HCT116 (cell line): ENCODE results near the gene GCK. TPM values are rescaled to one million over a fixed set of nuclear protein-coding genes. Genes with fewer than 3 reads are reported as not detected.

Experiments used
- ATAC-seq: fragments of 200-7000 bp; cut with Tn5 transposase; 2 replicates; pipeline ENCODE4 v1.9.1; 2020; ENCODE audit warnings: mild to moderate bottlenecking, moderate library complexity
- BruUV-seq: library from RNA; stranded (reverse); fragments of 400-500 nt; replicated peaks from 2 replicates; lab custom pipeline; 2021; lab: Mats Ljungman, UMichigan
- CTCF ChIA-PET: fragments of 300-600 bp; sonication (Branson Sonifier 250); formaldehyde crosslinking; loops from one replicate; lab custom pipeline; 2021; ENCODE audit warnings: antibody characterized with exemption; lab: Charles Lee
- POLR2A ChIA-PET: fragments of 300-600, 350-600 bp; sonication (Branson Sonifier 250); formaldehyde crosslinking; loops from one replicate; lab custom pipeline; 2021; ENCODE audit warnings: antibody characterized with exemption; lab: Charles Lee
- RAD21 ChIA-PET, 2 experiments: fragments of 300-600 bp; sonication (Branson Sonifier 250); formaldehyde crosslinking; loops; one replicate each; lab custom pipeline; 2023; ENCODE audit warnings: low total read pairs in 2 of 2; ENCODE audit not compliant: uncharacterized antibody in 2 of 2, unreplicated experiment in 2 of 2, low non-redundant PET in 1 of 2; lab: Charles Lee
- DNase-seq: peaks from one replicate; pipeline ENCODE4 v3.0.0-alpha.2; 2010; ENCODE audit warnings: low read depth, low spot score
- H2AFZ ChIP-seq: fragments of 200-600 bp; shearing (Covaris generic), sonication (generic); 2 replicates; pipeline ENCODE4 v1.6.1; 2017; ENCODE audit warnings: low read depth, mixed run types, mixed read lengths, antibody characterized with exemption, low read length; ENCODE audit not compliant: poor library complexity, severe bottlenecking
- H3K27ac ChIP-seq: 2 replicates; pipeline ENCODE4 v1.5.1; 2012; ENCODE audit warnings: low read depth, low read length
- H3K27me3 ChIP-seq: fragments of 200-600 bp; sonication (generic); 2 replicates; pipeline ENCODE4 v1.6.1; 2016; ENCODE audit warnings: mixed run types, low read length, mixed read lengths; ENCODE audit not compliant: insufficient read depth
- H3K36me3 ChIP-seq, 2 experiments: fragments of 200-500 bp in 1 of 2; fragments of 200-600 bp in 1 of 2; sonication (Bioruptor generic) in 1 of 2; sonication (generic) in 1 of 2; 2 replicates each; pipeline versions ENCODE4 v1.5.1 to v1.6.1; 2014 to 2016; ENCODE audit warnings: low read length in 2 of 2, inconsistent platforms in 1 of 2, mixed read lengths in 1 of 2, mixed run types in 1 of 2; ENCODE audit not compliant: insufficient read depth in 2 of 2, control insufficient read depth in 1 of 2
- H3K4me1 ChIP-seq, 2 experiments: fragments of 200-600 bp in 1 of 2; sonication (generic) in 1 of 2; 2 replicates each; pipeline versions ENCODE4 v1.5.1 to v1.6.1; 2012 to 2017; ENCODE audit warnings: low read length in 2 of 2, inconsistent platforms in 1 of 2, mild to moderate bottlenecking in 1 of 2, mixed read lengths in 1 of 2, mixed run types in 1 of 2, moderate library complexity in 1 of 2; ENCODE audit not compliant: insufficient read depth in 2 of 2, control insufficient read depth in 1 of 2
- H3K4me2 ChIP-seq: fragments of 200-600 bp; sonication (generic); 2 replicates; pipeline ENCODE4 v1.6.1; 2017; ENCODE audit warnings: mixed run types, low read length, mixed read lengths
- H3K4me3 ChIP-seq, 2 experiments: fragments of 200-600 bp in 1 of 2; sonication (generic) in 1 of 2; replicated peaks in 1 of 2; 2 replicates each; pipeline ENCODE4 v1.5.1; 2011 to 2016; ENCODE audit warnings: low read length in 2 of 2, control low read depth in 1 of 2, low read depth in 1 of 2, mild to moderate bottlenecking in 1 of 2, mixed read lengths in 1 of 2, mixed run types in 1 of 2
- H3K79me2 ChIP-seq: fragments of 200-600 bp; sonication (generic); 2 replicates; pipeline ENCODE4 v1.6.1; 2017; ENCODE audit warnings: mild to moderate bottlenecking, mixed run types, low read length, moderate library complexity, mixed read lengths; ENCODE audit not compliant: insufficient read depth
- H3K9ac ChIP-seq: fragments of 200-600 bp; sonication (generic); 2 replicates; pipeline ENCODE4 v1.6.1; 2016; ENCODE audit warnings: low read length, mixed read lengths
- H3K9me2 ChIP-seq: fragments of 200-600 bp; sonication (generic), shearing (Covaris generic); 2 replicates; pipeline ENCODE4 v1.6.1; 2017; ENCODE audit warnings: mixed run types, mild to moderate bottlenecking, moderate library complexity; ENCODE audit not compliant: insufficient read depth
- H3K9me3 ChIP-seq, 2 experiments: fragments of 200-500 bp in 1 of 2; fragments of 200-600 bp in 1 of 2; sonication (Bioruptor generic) in 1 of 2; sonication (generic) in 1 of 2; 2 replicates each; pipeline ENCODE4 v1.6.1; 2014 to 2017; ENCODE audit warnings: low read length in 2 of 2, mixed read lengths in 2 of 2, inconsistent platforms in 1 of 2, low read depth in 1 of 2, mild to moderate bottlenecking in 1 of 2, mixed run types in 1 of 2, moderate library complexity in 1 of 2; ENCODE audit not compliant: control insufficient read depth in 1 of 2, insufficient read depth in 1 of 2
- H4K20me1 ChIP-seq: fragments of 200-600 bp; sonication (generic), shearing (Covaris generic); 2 replicates; pipeline ENCODE4 v1.6.1; 2017; ENCODE audit warnings: mixed run types, mild to moderate bottlenecking, moderate library complexity; ENCODE audit not compliant: insufficient read depth
- CBX3 ChIP-seq: IDR thresholded peaks from 2 replicates; pipeline ENCODE4 v1.6.1; 2012; ENCODE audit warnings: low read depth
- CEBPB ChIP-seq: IDR thresholded peaks from 2 replicates; pipeline ENCODE4 v1.6.1; 2012; ENCODE audit warnings: low read depth
- ELF1 ChIP-seq: IDR thresholded peaks from 2 replicates; pipeline ENCODE4 v1.6.1; 2012; ENCODE audit warnings: low read depth, borderline replicate concordance
- EZH2 ChIP-seq: fragments of 200-600 bp; sonication (generic); IDR thresholded peaks from 2 replicates; pipeline ENCODE4 v1.6.1; 2017; ENCODE audit warnings: antibody characterized with exemption, mixed run types
- EZH2phosphoT487 ChIP-seq: fragments of 200-600 bp; IDR thresholded peaks from 2 replicates; pipeline ENCODE4 v1.6.1; 2018; ENCODE audit warnings: antibody characterized with exemption, borderline replicate concordance
- FOSL1 ChIP-seq: IDR thresholded peaks from 2 replicates; pipeline ENCODE4 v1.6.1; 2012; ENCODE audit warnings: low read depth
- POLR2AphosphoS5 ChIP-seq: IDR thresholded peaks from 2 replicates; pipeline ENCODE4 v1.6.1; 2011; ENCODE audit warnings: mild to moderate bottlenecking, low read depth, low read length, moderate library complexity
- RAD21 ChIP-seq: IDR thresholded peaks from 2 replicates; pipeline ENCODE4 v1.6.1; 2012; ENCODE audit warnings: low read depth, mild to moderate bottlenecking
- SIN3A ChIP-seq: IDR thresholded peaks from 2 replicates; pipeline ENCODE4 v1.6.1; 2012; ENCODE audit warnings: low read depth
- SP1 ChIP-seq: IDR thresholded peaks from 2 replicates; pipeline ENCODE4 v1.6.1; 2012; ENCODE audit warnings: low read depth
- YY1 ChIP-seq: IDR thresholded peaks from 2 replicates; pipeline ENCODE4 v1.6.1; 2011; ENCODE audit warnings: low read length, low read depth, moderate library complexity, mild to moderate bottlenecking; ENCODE audit not compliant: insufficient replicate concordance; ENCODE audit errors: extremely low read depth
- ZFX ChIP-seq: fragments of 450-650 bp; IDR thresholded peaks from 2 replicates; pipeline ENCODE4 v1.6.1; 2017
- intact Hi-C: fragments of 100-400 bp; cut with micrococcal nuclease; formaldehyde crosslinking; loops from 2 replicates; pipeline ENCODE4 v1.10.0; 2022
- total RNA-seq: library from RNA; stranded (reverse); gene quantifications from one replicate; pipeline ENCODE4 v1.2.1, GENCODE V29; 2021; ENCODE audit not compliant: unreplicated experiment
- TF ChIP-seq, protein P1 (sequence below): IDR thresholded peaks from 2 replicates; pipeline ENCODE4 v1.6.1; 2012; ENCODE audit warnings: low read depth

The GCK gene
- total RNA-seq, 1 experiment from 2014 or later = 0.34 TPM

DNA sequence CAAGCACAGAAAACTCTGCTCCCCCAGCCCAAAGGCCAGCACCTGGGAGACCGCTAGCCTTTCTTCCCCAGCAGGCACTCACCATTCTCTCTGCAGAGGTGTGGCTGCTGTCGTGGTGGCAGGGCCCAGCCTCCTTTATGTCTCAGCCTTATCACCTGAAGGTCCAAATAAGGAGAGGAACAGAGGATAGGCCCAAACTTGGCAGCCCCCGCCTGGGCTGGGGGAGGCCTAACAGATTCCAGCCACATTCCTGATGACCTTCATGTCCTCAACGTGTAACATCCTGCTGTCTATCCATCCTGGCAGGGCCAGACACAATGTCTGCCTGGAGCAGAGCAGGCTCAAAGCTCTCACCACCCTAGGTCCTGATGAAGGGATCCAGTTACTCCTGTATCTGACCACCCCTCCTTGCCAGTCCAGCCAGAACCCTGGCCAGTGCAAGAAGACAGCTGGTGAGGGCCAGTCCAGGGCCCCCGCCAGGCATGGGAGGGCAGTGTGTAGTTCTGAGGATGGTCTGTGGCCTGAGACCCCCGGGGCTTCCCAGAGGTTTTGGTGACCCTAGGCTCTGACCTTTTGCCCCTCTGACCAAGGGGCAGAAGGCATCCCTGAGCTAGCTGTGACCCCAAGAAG is 47.9 kb downstream of the GCK start, which contains the start of gene MYL7:
Gene MYL7, minus strand, starts transcription at position 112 of the 630 bp plus-strand sequence. Its CDS starts 27 bp downstream, at position 85.
- CTCF ChIA-PET = interaction anchor here (0.7 kb wide), 1 partner anchor 55 kb away, joined by 3 read pairs; no protein-coding TSS in a partner anchor
- BruUV-seq = no TSS peak
- H3K9me2 ChIP-seq = no peaks in the 10 kb centered on the region
- H3K9ac ChIP-seq = no peak within 1 kb of the TSS
- RAD21 ChIA-PET = no interaction called here
- H3K79me2 ChIP-seq = no peaks in the 10 kb centered on the region
- no peak within 1 kb of the TSS for H3K4me2 ChIP-seq
- TF ChIP-seq ZFX (no peak), SP1 (no peak), FOSL1 (no peak), POLR2AphosphoS5 (no peak), RAD21 (no peak)
- TF ChIP-seq, protein P1, sequence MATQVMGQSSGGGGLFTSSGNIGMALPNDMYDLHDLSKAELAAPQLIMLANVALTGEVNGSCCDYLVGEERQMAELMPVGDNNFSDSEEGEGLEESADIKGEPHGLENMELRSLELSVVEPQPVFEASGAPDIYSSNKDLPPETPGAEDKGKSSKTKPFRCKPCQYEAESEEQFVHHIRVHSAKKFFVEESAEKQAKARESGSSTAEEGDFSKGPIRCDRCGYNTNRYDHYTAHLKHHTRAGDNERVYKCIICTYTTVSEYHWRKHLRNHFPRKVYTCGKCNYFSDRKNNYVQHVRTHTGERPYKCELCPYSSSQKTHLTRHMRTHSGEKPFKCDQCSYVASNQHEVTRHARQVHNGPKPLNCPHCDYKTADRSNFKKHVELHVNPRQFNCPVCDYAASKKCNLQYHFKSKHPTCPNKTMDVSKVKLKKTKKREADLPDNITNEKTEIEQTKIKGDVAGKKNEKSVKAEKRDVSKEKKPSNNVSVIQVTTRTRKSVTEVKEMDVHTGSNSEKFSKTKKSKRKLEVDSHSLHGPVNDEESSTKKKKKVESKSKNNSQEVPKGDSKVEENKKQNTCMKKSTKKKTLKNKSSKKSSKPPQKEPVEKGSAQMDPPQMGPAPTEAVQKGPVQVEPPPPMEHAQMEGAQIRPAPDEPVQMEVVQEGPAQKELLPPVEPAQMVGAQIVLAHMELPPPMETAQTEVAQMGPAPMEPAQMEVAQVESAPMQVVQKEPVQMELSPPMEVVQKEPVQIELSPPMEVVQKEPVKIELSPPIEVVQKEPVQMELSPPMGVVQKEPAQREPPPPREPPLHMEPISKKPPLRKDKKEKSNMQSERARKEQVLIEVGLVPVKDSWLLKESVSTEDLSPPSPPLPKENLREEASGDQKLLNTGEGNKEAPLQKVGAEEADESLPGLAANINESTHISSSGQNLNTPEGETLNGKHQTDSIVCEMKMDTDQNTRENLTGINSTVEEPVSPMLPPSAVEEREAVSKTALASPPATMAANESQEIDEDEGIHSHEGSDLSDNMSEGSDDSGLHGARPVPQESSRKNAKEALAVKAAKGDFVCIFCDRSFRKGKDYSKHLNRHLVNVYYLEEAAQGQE = no peak
- ATAC-seq (no peak), DNase-seq (no peak)
- POLR2A ChIA-PET = no interaction called here
- no peak within 1 kb of the TSS for H3K4me3 ChIP-seq
- no peaks in the 10 kb centered on the region for H4K20me1 ChIP-seq
- intact Hi-C loops = no loop called here
- no peaks in the 10 kb centered on the region for H3K36me3 ChIP-seq
- no peaks in the 10 kb centered on the region for H3K9me3 ChIP-seq
- no peak within 1 kb of the TSS for H3K27ac ChIP-seq
- no peaks in the 10 kb centered on the region for H3K4me1 ChIP-seq
- no peak within 1 kb of the TSS for H2AFZ ChIP-seq
- H3K27me3 ChIP-seq = no peaks in the 10 kb centered on the region

DNA sequence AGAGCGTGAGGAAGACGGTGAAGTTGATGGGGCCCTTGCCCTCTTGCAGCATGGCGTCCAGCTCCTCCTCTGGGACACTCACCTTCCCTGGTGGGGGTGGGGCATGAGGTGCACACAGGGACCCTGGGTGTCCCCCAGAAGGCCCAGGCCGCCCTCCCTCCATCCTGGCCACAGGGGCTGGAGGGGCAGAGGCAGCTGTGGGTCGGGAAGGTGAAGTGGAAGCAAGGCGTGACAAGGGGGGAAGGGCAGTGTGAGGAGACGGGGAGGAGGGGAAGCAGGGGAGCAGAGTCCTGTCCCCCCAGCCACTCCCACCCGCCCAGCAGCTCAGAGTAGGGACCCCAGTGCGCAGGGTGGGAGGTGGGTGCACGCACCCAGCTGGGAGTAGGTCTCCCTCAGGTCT is 48.9 kb downstream of the GCK start:
- Histone ChIP-seq H3K36me3 (no peaks in the 10 kb centered on the region), H3K4me1 (no peaks in the 10 kb centered on the region), H3K9me3 (no peaks in the 10 kb centered on the region), H3K79me2 (no peaks in the 10 kb centered on the region), H3K9ac (no peak overlapping the region), H3K4me3 (no peak overlapping the region), H3K27me3 (no peaks in the 10 kb centered on the region), H3K4me2 (no peak overlapping the region), H3K27ac (no peak overlapping the region), H4K20me1 (no peaks in the 10 kb centered on the region), H3K9me2 (no peaks in the 10 kb centered on the region), H2AFZ (no peak overlapping the region)
- ChIA-PET RAD21 (no interaction called here), POLR2A (no interaction called here), CTCF (no interaction called here)
- DNase-seq = no peak
- intact Hi-C loops = no loop called here
- BruUV-seq = no TSS peak
- no peak for ATAC-seq
- TF ChIP-seq SIN3A (no peak), CBX3 (no peak), SP1 (no peak), ELF1 (no peak), RAD21 (no peak), YY1 (no peak), EZH2phosphoT487 (no peak), CEBPB (no peak), EZH2 (no peak), ZFX (no peak)
- TF ChIP-seq, protein P1 = no peak
